ENCODE results near the gene LRRN3. TPM values are rescaled to one million over a fixed set of nuclear protein-coding genes. Genes with fewer than 3 reads are reported as not detected.
A peak's percentile ranks its signal among the peaks of the same experiment; 100 is the strongest.
"Not testable (repeated sequence)": the region's sequence is repeated elsewhere in the genome, so short reads cannot be mapped to it uniquely, and the experiment has no call there.

Gene LRRN3
- total RNA-seq, 2 experiments from 2014 or later, result 5.4 to 5.8 TPM

- H3K4me3 Mint-ChIP-seq, result no peak overlapping the region
- intact Hi-C loops (cut with micrococcal nuclease), result no loop called here
- H3K4me1 Mint-ChIP-seq (ENCODE audit: low read depth), result peaks cover 6% of the 10 kb centered on the region
- H3K27me3 Mint-ChIP-seq (ENCODE audit: low read depth), result no peaks in the 10 kb centered on the region
- DNase-seq, result no peak
- H3K36me3 Mint-ChIP-seq (ENCODE audit: low read depth), result peaks cover 16% of the 10 kb centered on the region
- CTCF ChIA-PET, result interaction anchor here (0.6 kb wide), 1 partner anchor 143 kb away, joined by 4 read pairs; no protein-coding TSS in a partner anchor
- no peak overlapping the region for H3K27ac Mint-ChIP-seq
- H3K9me3 Mint-ChIP-seq, result peaks cover 25% of the 10 kb centered on the region
These were observed 27.8 kb upstream of the LRRN3 start for GRCh38 chr7:111063166-111063565.

GRCh38 chr7:111067251-111067650 is 23.7 kb upstream of the LRRN3 start:
- H3K27me3 Mint-ChIP-seq (ENCODE audit: low read depth), result no peaks in the 10 kb centered on the region
- H3K27ac Mint-ChIP-seq, result no peak overlapping the region
- CTCF ChIA-PET, result no interaction called here
- intact Hi-C loops (cut with micrococcal nuclease), result no loop called here
- peaks cover 23% of the 10 kb centered on the region for H3K4me1 Mint-ChIP-seq (ENCODE audit: low read depth)
- DNase-seq, result no peak
- no peak overlapping the region for H3K4me3 Mint-ChIP-seq
- peaks cover 17% of the 10 kb centered on the region for H3K9me3 Mint-ChIP-seq
- peaks cover 13% of the 10 kb centered on the region for H3K36me3 Mint-ChIP-seq (ENCODE audit: low read depth)

GRCh38 chr7:111067682-111068081 is 23.2 kb upstream of the LRRN3 start:
- CTCF ChIA-PET, result no interaction called here
- intact Hi-C loops (cut with micrococcal nuclease), result no loop called here
- H3K27ac Mint-ChIP-seq, result no peak overlapping the region
- peaks cover 27% of the 10 kb centered on the region for H3K4me1 Mint-ChIP-seq (ENCODE audit: low read depth)
- no peak for DNase-seq
- H3K9me3 Mint-ChIP-seq, result peaks cover 14% of the 10 kb centered on the region
- H3K4me3 Mint-ChIP-seq, result no peak overlapping the region
- no peaks in the 10 kb centered on the region for H3K27me3 Mint-ChIP-seq (ENCODE audit: low read depth)
- H3K36me3 Mint-ChIP-seq (ENCODE audit: low read depth), result peaks cover 10% of the 10 kb centered on the region

- intact Hi-C loops (cut with micrococcal nuclease), result no loop called here
- DNase-seq, result no peak
- peaks cover 7% of the 10 kb centered on the region for H3K36me3 Mint-ChIP-seq (ENCODE audit: low read depth)
These were observed 22.3 kb upstream of the LRRN3 start for GRCh38 chr7:111068618-111069017.

GRCh38 chr7:111071556-111071955 is 19.4 kb upstream of the LRRN3 start:
- Mint-ChIP-seq H3K27me3 (ENCODE audit: low read depth) (no peaks in the 10 kb centered on the region), H3K4me1 (ENCODE audit: low read depth) (peaks cover 60% of the 10 kb centered on the region), H3K4me3 (no peak overlapping the region), H3K9me3 (no peaks in the 10 kb centered on the region), H3K27ac (no peak overlapping the region), H3K36me3 (ENCODE audit: low read depth) (peaks cover under 1% of the 10 kb centered on the region)
- intact Hi-C loops (cut with micrococcal nuclease), result no loop called here
- DNase-seq, result no peak
- CTCF ChIA-PET, result no interaction called here

More at GRCh38 chr7:111068618-111069017, 22.3 kb upstream of the LRRN3 start:
- peaks cover 7% of the 10 kb centered on the region for H3K9me3 Mint-ChIP-seq
- H3K4me1 Mint-ChIP-seq (ENCODE audit: low read depth), result peaks cover 35% of the 10 kb centered on the region
- CTCF ChIA-PET, result no interaction called here
- no peak overlapping the region for H3K27ac Mint-ChIP-seq
- no peak overlapping the region for H3K4me3 Mint-ChIP-seq
- H3K27me3 Mint-ChIP-seq (ENCODE audit: low read depth), result no peaks in the 10 kb centered on the region

- H3K4me3 Mint-ChIP-seq; H3K27ac Mint-ChIP-seq; CTCF ChIA-PET; DNase-seq; H3K9me3 Mint-ChIP-seq; H3K27me3 Mint-ChIP-seq (ENCODE audit: low read depth); H3K36me3 Mint-ChIP-seq (ENCODE audit: low read depth): not testable (repeated sequence)
- H3K4me1 Mint-ChIP-seq (ENCODE audit: low read depth), result peaks cover 68% of the 10 kb centered on the region
- intact Hi-C loops (cut with micrococcal nuclease), result loop anchor here (2.0 kb wide), 1 partner anchor 26 kb away; no protein-coding TSS in a partner anchor
These were observed 18.3 kb upstream of the LRRN3 start for GRCh38 chr7:111072658-111073057.

GRCh38 chr7:111074071-111074747 is 16.7 kb upstream of the LRRN3 start:
- H3K9me3 Mint-ChIP-seq, result no peaks in the 10 kb centered on the region
- no peaks in the 10 kb centered on the region for H3K36me3 Mint-ChIP-seq (ENCODE audit: low read depth)
- peaks cover 65% of the 10 kb centered on the region for H3K4me1 Mint-ChIP-seq (ENCODE audit: low read depth)
- peak overlapping the region; percentile 26 for H3K27ac Mint-ChIP-seq
- no peak for DNase-seq
- H3K27me3 Mint-ChIP-seq (ENCODE audit: low read depth), result no peaks in the 10 kb centered on the region
- intact Hi-C loops (cut with micrococcal nuclease), result loop anchor here (1.0 to 2.0 kb wide), 3 partner anchors 9 to 45 kb away; no protein-coding TSS in a partner anchor
- CTCF ChIA-PET, result interaction anchor here (1.3 kb wide), 1 partner anchor 9 kb away, joined by 4 read pairs; no protein-coding TSS in a partner anchor
- H3K4me3 Mint-ChIP-seq, result no peak overlapping the region

- no peaks in the 10 kb centered on the region for H3K9me3 Mint-ChIP-seq
- intact Hi-C loops (cut with micrococcal nuclease), result loop anchor here (1.0 to 2.0 kb wide), 3 partner anchors 9 to 45 kb away; no protein-coding TSS in a partner anchor
- CTCF ChIA-PET, result interaction anchor here (1.3 kb wide), 1 partner anchor 8 kb away, joined by 4 read pairs; no protein-coding TSS in a partner anchor
- no peak overlapping the region for H3K4me3 Mint-ChIP-seq
- H3K4me1 Mint-ChIP-seq (ENCODE audit: low read depth), result peaks cover 62% of the 10 kb centered on the region
- no peaks in the 10 kb centered on the region for H3K36me3 Mint-ChIP-seq (ENCODE audit: low read depth)
- DNase-seq, result no peak
- H3K27ac Mint-ChIP-seq, result peak overlapping the region; percentile 26
- H3K27me3 Mint-ChIP-seq (ENCODE audit: low read depth), result no peaks in the 10 kb centered on the region
These were observed 16.2 kb upstream of the LRRN3 start for GRCh38 chr7:111074748-111075146.

- H3K9me3 Mint-ChIP-seq, result no peaks in the 10 kb centered on the region
- DNase-seq, result no peak
- H3K4me3 Mint-ChIP-seq, result no peak overlapping the region
- peaks cover 63% of the 10 kb centered on the region for H3K4me1 Mint-ChIP-seq (ENCODE audit: low read depth)
- no peak overlapping the region for H3K27ac Mint-ChIP-seq
- H3K27me3 Mint-ChIP-seq (ENCODE audit: low read depth), result no peaks in the 10 kb centered on the region
- CTCF ChIA-PET, result no interaction called here
- intact Hi-C loops (cut with micrococcal nuclease), result loop anchor here (2.0 kb wide), 1 partner anchor 15 kb away; no protein-coding TSS in a partner anchor
- no peaks in the 10 kb centered on the region for H3K36me3 Mint-ChIP-seq (ENCODE audit: low read depth)
These were observed 15.4 kb upstream of the LRRN3 start for GRCh38 chr7:111075498-111075897.

- no peaks in the 10 kb centered on the region for H3K9me3 Mint-ChIP-seq
- H3K4me3 Mint-ChIP-seq, result no peak overlapping the region
- H3K36me3 Mint-ChIP-seq (ENCODE audit: low read depth), result no peaks in the 10 kb centered on the region
- DNase-seq, result peak; percentile 63
- H3K27me3 Mint-ChIP-seq (ENCODE audit: low read depth), result no peaks in the 10 kb centered on the region
- peak overlapping the region; percentile 20 for H3K27ac Mint-ChIP-seq
- CTCF ChIA-PET, result interaction anchor here (1.6 kb wide), 1 partner anchor 22 kb away, joined by 4 read pairs; no protein-coding TSS in a partner anchor
- intact Hi-C loops (cut with micrococcal nuclease), result loop anchor here (1.0 kb wide), 3 partner anchors 16 to 63 kb away; no protein-coding TSS in a partner anchor
- peaks cover 65% of the 10 kb centered on the region for H3K4me1 Mint-ChIP-seq (ENCODE audit: low read depth)
These were observed 14.7 kb upstream of the LRRN3 start for GRCh38 chr7:111076205-111076604.

GRCh38 chr7:111077001-111077400 is 13.9 kb upstream of the LRRN3 start:
- no peak overlapping the region for H3K4me3 Mint-ChIP-seq
- peaks cover 66% of the 10 kb centered on the region for H3K4me1 Mint-ChIP-seq (ENCODE audit: low read depth)
- intact Hi-C loops (cut with micrococcal nuclease), result no loop called here
- no peak for DNase-seq
- no peaks in the 10 kb centered on the region for H3K27me3 Mint-ChIP-seq (ENCODE audit: low read depth)
- CTCF ChIA-PET, result interaction anchor here (1.6 kb wide), 1 partner anchor 22 kb away, joined by 4 read pairs; no protein-coding TSS in a partner anchor
- H3K27ac Mint-ChIP-seq, result no peak overlapping the region
- no peaks in the 10 kb centered on the region for H3K36me3 Mint-ChIP-seq (ENCODE audit: low read depth)
- H3K9me3 Mint-ChIP-seq, result no peaks in the 10 kb centered on the region

- no peak for DNase-seq
- intact Hi-C loops (cut with micrococcal nuclease), result loop anchor here (5.0 kb wide), 1 partner anchor 173 kb away; no protein-coding TSS in a partner anchor
- no peaks in the 10 kb centered on the region for H3K27me3 Mint-ChIP-seq (ENCODE audit: low read depth)
- CTCF ChIA-PET, result interaction anchor here (0.5 kb wide), 2 partner anchors 60 to 661 kb away, joined by 3 read pairs; no protein-coding TSS in a partner anchor
- H3K36me3 Mint-ChIP-seq (ENCODE audit: low read depth), result no peaks in the 10 kb centered on the region
- peaks cover 2% of the 10 kb centered on the region for H3K9me3 Mint-ChIP-seq
- no peak overlapping the region for H3K27ac Mint-ChIP-seq
- no peak overlapping the region for H3K4me3 Mint-ChIP-seq
- peaks cover 68% of the 10 kb centered on the region for H3K4me1 Mint-ChIP-seq (ENCODE audit: low read depth)
These were observed 10.3 kb upstream of the LRRN3 start for GRCh38 chr7:111080495-111081105.
